ENCODE results near the gene ZNF425.

- TF ChIP-seq PATZ1 (CRISPR knock-in tag; IDR thresholded peaks at IDR 0.05; ENCODE audit: borderline replicate concordance) (no peak), ZFP3 (CRISPR knock-in tag; IDR thresholded peaks at IDR 0.05) (no peak), ZFP30 (CRISPR knock-in tag; IDR thresholded peaks at IDR 0.05) (no peak)
- TF ChIP-seq, protein P1, sequence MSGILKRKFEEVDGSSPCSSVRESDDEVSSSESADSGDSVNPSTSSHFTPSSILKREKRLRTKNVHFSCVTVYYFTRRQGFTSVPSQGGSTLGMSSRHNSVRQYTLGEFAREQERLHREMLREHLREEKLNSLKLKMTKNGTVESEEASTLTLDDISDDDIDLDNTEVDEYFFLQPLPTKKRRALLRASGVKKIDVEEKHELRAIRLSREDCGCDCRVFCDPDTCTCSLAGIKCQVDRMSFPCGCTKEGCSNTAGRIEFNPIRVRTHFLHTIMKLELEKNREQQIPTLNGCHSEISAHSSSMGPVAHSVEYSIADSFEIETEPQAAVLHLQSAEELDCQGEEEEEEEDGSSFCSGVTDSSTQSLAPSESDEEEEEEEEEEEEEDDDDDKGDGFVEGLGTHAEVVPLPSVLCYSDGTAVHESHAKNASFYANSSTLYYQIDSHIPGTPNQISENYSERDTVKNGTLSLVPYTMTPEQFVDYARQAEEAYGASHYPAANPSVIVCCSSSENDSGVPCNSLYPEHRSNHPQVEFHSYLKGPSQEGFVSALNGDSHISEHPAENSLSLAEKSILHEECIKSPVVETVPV (CRISPR knock-in tag; IDR thresholded peaks at IDR 0.05) = no peak
Observed at GRCh38 chr7:149140831-149141230, 14.7 kb upstream of the ZNF425 start.

Measured in SK-N-SH treated with all-trans-retinoic acid at 6 μM for 48 hours (cell line).